ENCODE data around the gene NRXN3.

- TF ChIP-seq CTCF (IDR thresholded peaks at IDR 0.05; ENCODE audit: poor library complexity) (no peak), EZH2 (IDR thresholded peaks at IDR 0.05; ENCODE audit: borderline replicate concordance) (no peak), EZH2phosphoT487 (IDR thresholded peaks at IDR 0.05; ENCODE audit: low read depth, severe bottlenecking, unreplicated experiment) (no peak)
Measured at GRCh38 chr14:79064214-79064613, 894.0 kb downstream of the NRXN3 start.
